GM19035 (cell line): Measurements from ENCODE around the gene MMP23B.

ENCODE experiments used
- ATAC-seq: cut with Tn5 transposase; IDR thresholded peaks from one replicate; pipeline ENCODE4 v1.9.1; 2021; ENCODE audit not compliant: unreplicated experiment

Gene MMP23B

DNA sequence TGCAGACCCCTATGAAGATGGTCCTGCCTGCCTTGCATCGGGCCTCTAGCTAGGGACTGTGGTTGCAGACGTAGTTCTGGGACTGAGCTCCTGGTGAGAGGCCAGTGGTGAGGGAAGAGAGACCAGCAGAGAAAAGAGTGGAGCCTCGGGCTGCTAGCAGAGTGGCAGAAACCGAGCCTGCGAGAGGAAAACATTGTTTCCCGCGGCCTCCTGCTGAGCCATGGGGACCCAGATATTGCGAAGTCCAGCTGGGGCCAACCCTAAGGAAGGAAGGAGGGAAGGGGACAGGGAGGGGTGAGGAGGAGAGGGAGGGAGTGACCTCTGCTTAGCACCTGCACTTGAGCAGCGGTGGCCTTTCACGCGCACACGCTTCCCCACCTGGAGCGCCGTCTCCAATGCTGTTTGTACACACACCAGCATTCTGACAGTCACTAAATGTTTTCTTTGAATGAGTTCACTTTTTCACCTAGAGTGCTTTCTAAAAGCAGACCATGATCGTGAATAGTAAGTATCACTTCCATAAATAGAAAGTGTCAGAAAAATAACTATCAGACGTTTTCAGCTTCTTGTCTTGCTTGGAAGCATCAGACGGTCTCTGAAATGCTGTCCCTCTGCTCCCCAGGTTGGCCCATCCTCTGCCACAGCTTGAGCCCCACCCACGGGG, 29.5 kb upstream of the MMP23B start:
- ATAC-seq, result no peak

DNA sequence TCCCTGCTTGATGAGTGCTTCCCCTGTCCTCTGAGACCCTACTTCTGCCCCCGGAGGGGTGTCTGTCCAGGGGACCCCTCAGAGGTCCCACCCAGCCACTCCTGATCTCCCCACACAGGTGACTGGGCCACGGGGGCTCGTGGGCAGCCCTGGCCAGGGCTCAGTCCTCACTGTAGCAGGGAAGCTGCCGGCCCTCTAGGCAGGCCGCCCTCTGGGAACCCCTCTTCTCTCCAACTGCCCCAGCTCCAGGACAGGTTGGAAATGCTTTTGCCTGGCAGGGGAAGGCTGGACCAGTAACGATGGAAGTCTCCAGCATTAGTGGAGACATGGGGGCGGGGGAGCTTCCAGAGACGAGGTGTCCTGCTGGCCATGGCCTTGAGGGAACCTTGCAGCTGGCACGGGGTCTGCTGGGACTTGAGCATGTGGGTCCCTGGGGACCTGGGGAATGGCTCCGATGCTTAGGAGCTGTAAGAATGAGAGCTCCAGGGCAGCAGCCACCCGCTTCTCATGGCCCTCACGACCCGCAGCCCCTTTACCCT, 28.9 kb upstream of the MMP23B start:
- ATAC-seq, result no peak

DNA sequence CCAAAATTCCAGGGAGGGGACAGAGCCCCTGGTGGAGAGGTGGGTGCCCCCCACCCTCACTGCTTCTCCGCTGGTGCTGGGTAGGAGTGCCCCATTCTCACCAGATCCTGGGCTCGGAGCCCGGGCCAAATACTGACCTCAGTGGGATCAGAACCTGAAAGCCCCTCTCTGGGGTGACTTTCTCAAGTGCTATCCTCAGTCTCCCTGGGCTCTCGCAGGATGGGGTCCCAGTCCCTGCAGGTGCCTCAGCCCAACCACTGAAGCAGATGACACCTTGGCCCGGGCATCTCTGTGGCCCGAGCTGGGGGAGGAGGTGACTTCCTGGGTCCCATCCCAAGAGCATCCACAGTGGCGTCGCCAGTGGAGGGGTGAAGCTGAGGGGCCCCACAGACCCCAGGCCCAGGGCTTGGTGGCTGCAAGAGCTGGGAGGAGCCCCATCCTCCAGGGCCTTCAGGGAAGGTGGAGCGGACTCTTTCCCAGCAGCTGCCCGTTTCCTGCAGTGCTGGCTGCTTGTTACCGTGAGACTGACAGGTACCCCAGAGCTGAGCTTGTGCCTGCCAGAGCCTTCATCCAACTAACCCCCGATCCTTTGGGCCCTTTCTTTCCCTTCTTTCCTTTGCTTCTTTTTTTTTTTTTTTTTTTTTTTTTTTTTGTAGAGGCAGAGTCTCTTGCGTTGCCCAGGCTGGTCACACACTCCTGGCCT, 28.2 kb upstream of the MMP23B start:
- no peak for ATAC-seq

DNA sequence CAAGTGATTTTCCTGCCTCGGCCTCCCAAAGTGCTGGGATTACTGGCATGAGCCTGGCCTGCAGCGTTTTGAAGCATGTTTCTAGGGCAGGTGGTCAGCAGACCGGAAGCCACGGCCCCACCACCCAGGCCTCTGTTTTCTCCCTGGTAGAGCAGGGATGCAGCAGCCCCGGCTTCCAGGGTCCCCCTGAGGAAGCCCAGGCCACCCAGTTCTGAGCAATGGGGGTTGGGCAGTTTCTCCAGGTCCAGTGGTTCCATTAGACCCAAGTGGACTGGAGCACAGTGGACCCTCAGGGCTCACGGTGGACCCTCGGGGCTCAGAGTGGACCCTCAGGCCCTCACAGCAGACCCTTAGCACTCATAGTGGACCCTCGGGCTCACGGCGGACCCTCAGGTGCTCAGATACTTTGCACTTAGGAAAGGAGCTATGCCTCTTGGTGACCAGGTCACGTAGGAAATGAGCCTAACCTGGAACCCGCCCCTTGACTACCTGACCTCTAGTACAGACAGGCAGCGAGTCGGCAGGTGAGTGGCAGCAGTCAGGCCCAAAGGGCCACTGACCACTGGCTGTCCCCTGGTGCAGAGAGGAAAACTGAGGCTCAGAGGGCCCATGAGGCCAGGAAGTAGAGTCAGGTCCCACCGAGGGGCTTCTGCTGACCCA, 27.5 kb upstream of the MMP23B start:
- ATAC-seq, result no peak

DNA sequence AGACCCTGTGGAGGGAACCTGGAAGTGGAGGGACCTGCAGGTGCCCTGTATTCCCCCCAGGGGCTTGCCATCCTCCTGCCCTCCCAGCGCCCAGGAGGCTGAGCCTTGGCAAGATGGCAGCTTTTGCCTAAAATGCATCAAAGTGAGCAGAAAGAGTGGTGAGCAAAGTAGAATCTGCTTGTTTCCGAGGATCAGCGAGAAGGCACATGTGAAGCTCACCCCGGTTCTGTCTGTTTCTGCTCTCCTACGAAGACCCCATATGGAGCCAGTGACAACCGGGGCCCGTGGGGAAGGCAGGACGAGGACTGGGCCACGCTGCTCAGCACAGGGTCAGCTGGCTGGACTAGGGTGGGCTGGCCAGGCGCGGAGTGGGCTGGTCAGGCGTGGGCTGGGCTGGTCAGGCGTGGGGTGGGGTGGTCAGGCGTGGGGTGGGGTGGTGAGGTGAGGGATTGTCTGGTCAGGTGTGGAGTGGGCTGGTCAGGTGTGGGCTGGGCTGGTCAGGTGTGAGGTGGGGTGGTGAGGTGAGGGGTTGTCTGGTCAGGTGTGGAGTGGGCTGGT, 26.9 kb upstream of the MMP23B start:
- ATAC-seq, result no peak

DNA sequence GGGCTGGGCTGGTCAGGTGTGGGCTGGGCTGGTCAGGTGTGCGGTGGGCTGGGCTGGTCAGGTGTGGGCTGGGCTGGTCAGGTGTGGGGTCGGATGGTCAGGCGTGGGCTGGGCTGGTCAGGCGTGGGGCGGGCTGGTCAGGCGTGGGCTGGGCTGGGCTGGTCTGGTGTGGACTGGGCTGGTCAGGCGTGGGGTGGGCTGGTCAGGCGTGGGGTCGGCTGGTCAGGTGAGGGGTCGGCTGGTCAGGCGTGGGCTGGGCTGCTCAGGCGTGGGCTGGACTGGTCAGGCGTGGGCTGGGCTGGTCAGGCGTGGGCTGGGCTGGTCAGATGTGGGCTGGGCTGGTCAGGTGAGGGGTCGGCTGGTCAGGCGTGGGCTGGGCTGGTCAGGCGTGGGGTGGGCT, 26.2 kb upstream of the MMP23B start:
- no peak for ATAC-seq

DNA sequence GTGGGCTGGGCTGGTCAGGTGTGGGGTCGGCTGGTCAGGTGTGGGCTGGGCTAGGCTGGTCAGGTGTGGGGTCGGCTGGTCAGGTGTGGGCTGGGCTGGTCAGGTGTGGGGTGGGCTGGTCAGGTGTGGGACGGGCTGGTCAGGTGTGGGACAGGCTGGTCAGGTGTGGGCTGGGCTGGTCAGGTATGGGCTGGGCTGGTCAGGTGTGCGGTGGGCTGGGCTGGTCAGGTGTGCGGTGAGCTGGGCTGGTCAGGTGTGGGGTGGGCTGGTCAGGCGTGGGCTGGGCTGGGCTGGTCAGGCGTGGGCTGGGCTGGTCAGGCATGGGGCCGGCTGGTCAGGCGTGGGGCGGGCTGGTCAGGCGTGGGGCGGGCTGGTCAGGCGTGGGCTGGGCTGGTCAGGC, 25.7 kb upstream of the MMP23B start:
- no peak for ATAC-seq

DNA sequence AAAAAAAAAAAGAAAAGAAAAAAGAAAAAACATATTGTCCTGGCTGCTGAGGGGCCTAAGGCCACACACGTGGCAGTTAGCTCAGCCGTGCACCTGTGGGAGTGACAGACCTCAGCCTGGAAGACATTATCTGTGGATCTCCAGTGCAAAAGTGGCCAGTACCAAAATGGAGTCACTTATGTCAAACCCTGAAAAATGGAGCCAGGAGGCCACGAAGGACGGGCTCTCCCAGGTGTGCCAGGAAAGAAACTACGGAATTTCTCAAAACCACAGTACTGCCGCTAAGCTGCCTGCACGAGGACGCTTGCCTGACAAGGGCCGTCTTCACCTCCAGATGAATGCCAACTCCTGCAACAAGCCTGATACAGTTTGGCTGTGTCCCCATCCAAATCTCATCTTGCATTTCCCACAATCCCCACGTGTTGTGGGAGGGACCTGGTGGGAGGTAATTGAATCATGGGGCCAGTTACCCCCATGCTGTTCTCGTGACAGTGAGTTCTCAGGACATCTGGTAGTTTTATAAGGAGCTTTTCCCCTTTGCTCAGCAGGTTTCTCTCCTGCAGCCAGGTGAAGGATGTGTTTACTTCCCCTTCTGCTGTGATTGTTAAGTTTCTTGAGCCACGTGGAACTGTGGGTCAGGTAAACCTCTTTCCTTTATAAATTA, 22.0 kb upstream of the MMP23B start:
- no peak for ATAC-seq

DNA sequence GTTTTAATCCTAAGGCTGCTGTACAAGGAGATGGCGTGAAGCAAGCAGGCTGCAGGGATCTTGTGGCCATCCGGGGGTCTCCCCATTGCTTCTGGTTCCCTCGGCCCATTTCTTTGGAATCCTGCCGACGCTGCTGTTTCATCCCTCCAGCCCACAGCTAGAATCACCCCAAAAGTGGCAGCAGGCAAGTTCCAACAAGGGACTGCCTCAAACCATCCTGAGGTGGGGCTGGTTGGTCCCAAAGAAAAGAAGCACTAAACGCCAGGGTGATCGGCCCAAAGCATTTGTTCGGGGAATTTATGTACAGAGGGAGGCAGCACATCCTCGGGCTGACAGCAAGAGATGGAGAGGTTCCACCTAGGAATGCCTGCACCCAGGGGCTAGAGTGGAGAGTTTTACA, 21.2 kb upstream of the MMP23B start:
- ATAC-seq, result no peak

DNA sequence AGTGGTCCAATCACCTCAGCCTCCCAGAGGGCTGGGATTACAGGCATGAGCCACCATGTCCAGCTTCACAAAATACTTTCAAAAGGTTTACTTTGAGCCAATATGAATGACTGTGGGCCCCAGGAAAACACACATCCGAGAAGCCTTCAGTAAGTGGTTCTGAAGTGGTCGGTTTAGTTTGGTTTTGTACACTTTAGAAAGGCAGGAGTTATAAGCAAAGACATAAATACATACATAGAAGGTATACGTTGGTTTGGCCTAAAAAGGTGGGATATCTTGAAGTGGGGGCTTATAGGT, 19.9 kb upstream of the MMP23B start:
- ATAC-seq, result no peak

DNA sequence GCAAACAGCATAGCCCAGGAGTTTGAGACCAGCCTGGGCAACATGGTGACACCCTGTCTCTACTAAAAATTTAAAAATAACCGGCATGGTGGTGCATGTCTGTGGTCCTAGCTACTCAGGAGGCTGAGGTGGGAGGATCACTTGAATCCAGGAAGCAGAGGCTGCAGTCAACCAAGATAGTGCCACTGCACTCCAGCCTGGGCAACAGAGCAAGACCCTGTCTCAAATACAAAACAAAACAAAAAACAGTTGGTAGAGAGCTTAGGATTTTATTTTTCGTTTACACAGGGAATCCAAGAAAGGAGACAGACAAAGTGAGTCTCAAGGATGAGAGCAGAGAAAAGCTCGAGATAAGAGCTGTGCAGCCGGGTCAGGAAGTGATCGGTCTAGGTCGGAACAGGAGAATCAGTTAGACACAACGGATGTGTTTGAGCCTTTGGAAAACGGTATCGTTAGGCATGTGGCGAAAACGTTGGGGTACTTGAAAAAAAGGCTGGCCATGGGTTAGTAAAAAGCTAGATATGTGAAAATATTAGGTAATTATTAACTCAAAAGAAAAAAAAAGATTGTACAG, 18.4 kb upstream of the MMP23B start:
- no peak for ATAC-seq

DNA sequence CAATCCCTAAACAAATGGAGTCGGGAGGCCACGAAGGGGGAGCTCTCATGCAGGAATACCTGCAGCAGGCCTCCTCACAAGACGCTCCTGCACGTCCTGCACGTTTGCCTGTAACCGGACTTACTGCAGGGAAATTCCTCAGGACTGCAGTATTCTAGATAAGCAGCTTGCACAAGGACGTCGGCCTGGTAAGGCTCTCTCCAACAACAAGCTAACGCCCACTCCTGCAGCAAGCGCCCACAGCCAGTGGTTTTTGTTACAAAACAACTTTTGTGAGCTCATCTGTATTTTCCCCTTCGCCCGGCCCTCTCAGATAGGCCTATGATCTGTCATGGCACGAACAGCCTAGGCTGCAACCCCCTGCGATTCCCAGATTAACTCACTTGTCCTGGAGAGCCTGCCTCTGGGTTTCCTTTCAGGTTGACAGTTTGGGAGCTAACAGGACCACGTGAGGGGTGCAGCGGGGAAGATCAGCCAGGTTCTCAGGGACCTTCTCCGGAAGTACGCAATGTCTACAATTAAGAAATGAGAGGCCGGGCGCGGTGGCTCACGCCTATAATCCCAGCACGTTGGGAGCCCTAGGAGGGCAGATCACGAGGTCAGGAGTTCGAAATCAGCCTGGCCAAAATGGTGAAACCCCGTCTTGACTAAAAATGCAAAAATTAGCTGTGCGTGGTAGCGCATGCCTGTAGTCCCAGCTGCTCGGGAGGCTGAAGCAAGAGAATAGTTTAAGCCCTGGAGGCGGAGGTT, 17.6 kb upstream of the MMP23B start:
- no peak for ATAC-seq

DNA sequence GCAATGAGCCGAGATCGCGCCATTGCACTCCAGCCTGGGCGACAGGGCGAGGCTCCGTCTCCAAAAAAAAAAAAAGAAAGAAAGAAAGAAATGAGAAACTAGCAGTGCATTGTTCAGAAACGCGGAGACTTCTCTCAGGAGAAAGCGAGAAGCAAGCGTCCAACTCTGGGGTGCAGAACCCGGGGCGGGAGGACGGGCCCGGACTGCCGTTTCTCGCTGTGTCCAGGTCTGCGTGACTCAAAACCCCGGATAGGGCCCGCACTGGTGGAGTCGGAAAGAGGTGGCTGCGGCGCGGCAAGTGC, 17.1 kb upstream of the MMP23B start:
- no peak for ATAC-seq

DNA sequence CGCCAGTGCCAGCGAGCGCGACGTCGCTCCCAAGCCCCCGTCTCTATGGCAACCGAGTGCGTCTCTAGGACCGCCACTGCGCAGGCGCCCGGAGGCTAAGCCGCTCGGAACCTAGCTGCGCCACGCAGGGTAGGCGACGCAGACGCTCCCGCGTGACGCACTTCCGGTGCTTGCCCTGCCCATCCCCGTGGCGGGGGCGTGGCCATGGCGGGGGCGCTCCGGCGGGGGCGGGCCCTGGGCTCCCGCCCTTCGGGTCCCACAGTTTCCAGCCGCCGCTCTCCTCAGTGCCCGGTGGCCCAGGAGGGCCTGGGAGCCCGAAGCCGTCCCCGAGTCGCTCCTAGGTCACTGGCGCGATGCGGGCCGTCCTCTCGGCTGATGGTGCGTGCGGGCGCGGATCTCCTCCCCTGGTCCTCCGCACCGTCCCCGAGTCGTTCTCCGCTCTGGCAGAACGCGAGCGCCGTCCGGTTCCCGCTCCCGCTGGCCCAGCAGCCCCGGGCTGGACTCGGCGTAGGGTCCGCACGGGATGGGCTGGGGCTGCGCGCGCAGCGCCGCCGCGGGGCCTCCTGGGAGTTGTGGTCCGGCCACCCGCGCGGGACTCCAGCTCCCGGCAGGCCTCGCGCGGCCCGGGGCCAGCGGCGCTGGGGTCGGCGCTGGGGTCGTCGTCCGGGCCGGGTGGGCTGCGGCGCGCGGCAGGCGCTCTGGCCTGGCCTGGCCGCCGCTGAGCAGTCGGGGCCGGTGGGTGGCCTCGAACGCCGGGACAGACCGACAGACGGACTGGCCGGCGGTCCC, 16.5 kb upstream of the MMP23B start, which contains the start of gene MIB2:
Gene MIB2 (plus strand): TSS at position 245 of the 789 bp plus-strand sequence. CDS start 7,953 bp downstream, outside the sequence.
- ATAC-seq, result peak; percentile 79

DNA sequence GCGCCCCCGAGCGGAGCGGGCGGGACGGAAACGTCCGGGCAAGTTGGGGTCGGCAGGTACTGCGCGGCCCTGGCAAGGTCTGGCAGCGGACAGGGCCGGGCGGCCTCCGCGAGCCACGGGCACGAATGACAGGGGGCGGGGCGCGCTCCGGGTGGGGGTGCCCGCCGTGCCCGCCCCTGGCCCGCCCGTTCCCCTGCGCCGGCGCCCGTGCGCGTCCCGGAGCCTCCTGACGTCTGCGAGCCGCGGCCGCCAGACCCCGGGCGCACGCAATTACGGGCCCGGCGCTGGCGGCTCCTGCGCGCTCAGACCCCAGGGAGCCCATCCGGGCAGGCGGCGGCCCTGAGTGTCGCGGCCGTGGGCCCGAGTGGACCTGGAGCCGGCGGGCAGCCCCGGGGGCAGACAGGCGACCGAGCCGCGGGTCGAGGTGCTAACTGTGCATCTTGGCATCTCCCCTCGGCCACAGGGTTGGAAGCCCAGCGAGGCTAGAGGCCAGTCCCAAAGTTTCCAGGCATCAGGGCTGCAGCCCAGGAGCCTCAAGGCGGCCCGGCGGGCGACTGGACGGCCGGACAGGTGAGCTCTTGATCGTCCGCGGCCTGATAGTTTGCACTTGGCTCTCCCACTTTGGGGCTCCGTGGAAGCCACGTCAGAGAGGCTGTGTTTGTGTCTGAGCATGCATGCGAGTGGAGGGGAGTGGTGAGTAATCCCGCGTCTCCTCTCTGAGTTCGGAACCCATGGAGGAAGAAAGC, 15.8 kb upstream of the MMP23B start:
- peak; percentile 30 for ATAC-seq

DNA sequence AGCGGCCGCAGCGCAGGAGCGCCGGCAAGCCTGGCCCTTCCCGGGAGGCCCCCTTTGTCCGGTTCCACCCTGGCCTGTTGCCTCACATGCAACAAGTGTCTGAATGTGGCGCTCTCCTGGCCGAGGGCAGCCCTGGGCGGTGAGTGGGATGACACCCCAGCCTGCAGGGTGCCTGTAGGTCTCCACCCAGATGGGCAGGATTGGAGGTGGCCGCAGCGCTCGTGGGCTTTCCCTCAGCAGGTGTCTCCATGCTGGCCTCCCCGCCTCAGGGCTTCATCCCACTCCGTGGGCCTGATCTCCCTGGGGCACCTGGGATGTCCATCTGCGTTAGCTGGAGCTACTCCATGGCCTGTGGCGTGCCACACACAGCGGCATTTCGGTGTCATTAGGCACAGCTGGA, 15.1 kb upstream of the MMP23B start:
- ATAC-seq, result no peak

DNA sequence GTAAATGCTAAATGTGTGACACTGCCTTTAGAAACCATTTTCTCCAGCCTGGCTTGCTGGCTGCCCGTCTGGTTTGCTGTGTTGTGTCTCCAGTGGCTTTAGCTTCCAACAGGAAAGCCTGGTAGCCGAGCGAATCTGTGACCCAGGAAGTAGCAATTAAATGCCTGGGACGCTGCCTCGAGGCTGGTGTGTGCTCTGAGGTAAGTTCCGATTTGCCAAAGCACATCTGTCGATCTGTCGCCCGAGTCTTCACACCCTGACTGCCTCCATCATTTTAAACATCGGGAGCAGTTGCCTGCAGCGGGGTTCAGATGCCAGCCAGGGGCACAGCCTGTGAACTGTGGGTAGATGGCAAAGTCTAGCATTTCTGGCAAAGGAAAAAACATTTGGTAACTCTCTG, 14.5 kb upstream of the MMP23B start:
- ATAC-seq, result no peak

DNA sequence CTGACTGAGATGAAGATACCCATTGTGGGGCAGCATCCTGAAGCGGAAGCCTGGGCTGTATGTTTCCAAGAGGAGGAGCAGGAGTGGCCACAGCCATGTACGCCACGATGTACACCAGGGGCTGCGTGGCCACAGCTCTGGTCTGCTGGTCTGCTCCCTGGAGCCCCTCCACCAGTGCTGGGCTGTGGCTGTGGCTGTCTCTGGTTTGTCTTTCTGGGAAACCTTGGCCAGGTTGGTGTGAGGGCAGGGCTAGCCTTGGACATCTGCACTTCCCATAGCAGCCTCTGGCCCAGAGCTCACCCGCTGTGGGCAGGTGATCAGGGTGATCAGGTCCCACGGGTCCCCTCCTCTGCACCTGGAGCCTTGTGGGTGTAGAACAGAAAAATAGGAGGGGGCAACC, 14.0 kb upstream of the MMP23B start:
- ATAC-seq, result no peak
